Heart right ventricle (tissue), 16 donors: Measurements from ENCODE around the gene HMX3. TPM values are rescaled to one million over a fixed set of nuclear protein-coding genes. Genes with fewer than 3 reads are reported as not detected.
A peak's percentile ranks its signal among the peaks of the same experiment; 100 is the strongest.

Source experiments
- ATAC-seq, 8 donors: fragments of 200-7000 bp; cut with Tn5 transposase; one replicate each; pipeline ENCODE4 v1.9.1; 2020; ENCODE audit warnings: mild to moderate bottlenecking in 8 of 8, moderate library complexity in 8 of 8, moderate number of reproducible peaks in 1 of 8
- DNase-seq, 2 donors: peaks; one replicate each; pipeline ENCODE4 v3.0.0-alpha.2; 2020
- H3K27ac ChIP-seq, 10 donors: fragments of 200-600 bp; sonication (generic) in 2 of 10; one replicate each; pipeline versions ENCODE4 v1.5.0 to v1.8.0; 2020 to 2022; ENCODE audit warnings: mild to moderate bottlenecking in 3 of 10
- H3K27me3 ChIP-seq, 7 donors: fragments of 200-600 bp; one replicate each; pipeline ENCODE4 v1.8.0; 2021 to 2022; ENCODE audit warnings: mild to moderate bottlenecking in 2 of 7
- H3K36me3 ChIP-seq, 9 donors: fragments of 200-600 bp; sonication (generic) in 1 of 9; one replicate each; pipeline versions ENCODE4 v1.5.0 to v1.8.0; 2020 to 2022; ENCODE audit warnings: mild to moderate bottlenecking in 2 of 9
- H3K4me1 ChIP-seq, 9 donors: fragments of 200-600 bp; sonication (generic) in 1 of 9; one replicate each; pipeline versions ENCODE4 v1.5.0 to v1.8.0; 2020 to 2022; ENCODE audit warnings: mild to moderate bottlenecking in 4 of 9
- H3K4me3 ChIP-seq, 10 donors: fragments of 200-600 bp; sonication (generic) in 2 of 10; one replicate each; pipeline versions ENCODE4 v1.5.0 to v1.8.0; 2020 to 2022; ENCODE audit warnings: mild to moderate bottlenecking in 7 of 10, moderate library complexity in 2 of 10
- H3K9me3 ChIP-seq, 11 donors: fragments of 200-600 bp in 10 of 11; sonication (generic) in 2 of 11; one replicate each; pipeline versions ENCODE4 v1.5.0 to v1.8.0; 2013 to 2022; ENCODE audit warnings: mild to moderate bottlenecking in 2 of 11, control low read depth in 1 of 11, moderate library complexity in 1 of 11
- CTCF ChIP-seq, 9 donors: fragments of 200-600 bp; sonication (generic) in 2 of 9; IDR thresholded peaks; one replicate each; pipeline versions ENCODE4 v1.5.0 to v1.8.0; 2021 to 2022; ENCODE audit warnings: antibody characterized with exemption in 9 of 9, mild to moderate bottlenecking in 5 of 9, moderate library complexity in 1 of 9
- WGBS, 2 donors: extraction: QIAGEN DNeasy Blood & Tissue Kit; methylation state at CpG; one replicate each; pipeline ENCODE4 v1.1.7; 2013; ENCODE audit warnings: inconsistent platforms in 1 of 2; 5-methylcytosine and 5-hydroxymethylcytosine counted together
- intact Hi-C, 10 donors: fragments of 100-400 bp; cut with DNase I; formaldehyde crosslinking; loops; one replicate each; pipeline versions ENCODE4 v1.11.1 to v1.14.2; 2022
- long read RNA-seq, 3 donors: library from polyadenylated mRNA; unstranded; transcript quantifications; one replicate each; pipeline ENCODE4 v2.0.0, GENCODE V29; 2020 to 2021
- polyA plus RNA-seq, 2 donors: library from polyadenylated mRNA; stranded (reverse); fragments of 200-250 nt; gene quantifications; one replicate each; pipeline ENCODE4 v1.2.3, GENCODE V29; 2013
- total RNA-seq, 10 donors: library from RNA; stranded (reverse); fragmentation: NEBNext Ultra II Directional in 3 of 10; extraction: Animal tissue kit (Norgen Biotek cat#: 25700) in 3 of 10; gene quantifications; one replicate each; pipeline versions ENCODE4 v1.2.1 to v1.2.4, GENCODE V29; 2021 to 2023
- donor health status: Arrhythmogenic right ventricular cardiomyopathy.
- donor health status: ischemic (EF 13 %, LVEDD 7.1; RV severe dilation, severe dysfunction).
- donor health status: healthy with polysubstance abuse.
- donor health status: DM: no; HTN: yes; CAD: no.
- donor health status: DM: no; HTN: no; CAD: no.
- donor health status: ischemic (EF 25% LVEDD 6.9; RV normal size, moderate dysfunction).
- donor health status: ischemic (EF 25% LVEDD 5.7; RV mildly dilated, moderate dysfunction).
- donor health status: healthy.
- donor health status: DM: yes; HTN: yes; CAD: no.
- donor health status: Ischemic cardiomyopathy.
- donor health status: ischemic (EF 35%, LVEDD 5.7; RV mildly dilated, moderate dysfunction).
- donor health status: nonischemic (EF 11% LVEDD 7.7; RV severe dilation, severe dysfunction).
- donor health status: DM: yes; HTN: yes; CAD: no.
- donor health status: PGD.
- donor health status: ischemic (EF 29% LVEDD 5.4; RV normal size, mild dysfunction).
- donor health status: nonischemic (EF 23%, LVEDD 6.1; RV moderate dilation, normal function).

The HMX3 gene
- total RNA-seq = not detected
- not detected for polyA plus RNA-seq
- long read RNA-seq, donor 1 = 0 reads
- long read RNA-seq, donor 2 = 0 reads
- long read RNA-seq, donor 3 = 0 reads

- DNase-seq (no peak), ATAC-seq (peak in 1 of 8 donors; percentile 8)
- H3K27ac ChIP-seq = no peak within 1 kb of the TSS
- H3K9me3 ChIP-seq = no peaks in the 10 kb centered on the region
- H3K4me1 ChIP-seq = peaks cover 29 to 70% (median 61%) of the 10 kb centered on the region in 9 donors
- intact Hi-C loops = loop anchor here in 3 of 10 donors (10.0 kb wide), 2 partner anchors 249 to 829 kb away; no protein-coding TSS in a partner anchor
- WGBS, 2 donors = 1% methylated on average over 63 to 76 of the region's 76 CpGs
- peak within 1 kb of the TSS; percentile 24 to 51 (median 42) for H3K4me3 ChIP-seq
- H3K27me3 ChIP-seq = peaks cover 88 to 100% (median 100%) of the 10 kb centered on the region in 7 donors
- H3K36me3 ChIP-seq = no peaks in the 10 kb centered on the region
- no peak for TF ChIP-seq CTCF (IDR thresholded peaks at IDR 0.05)
These were observed at the start of gene HMX3 for GRCh38 chr10:123135415-123136141. Gene HMX3, plus strand, starts transcription at chr10:123135970. Its CDS starts 81 bp downstream, at chr10:123136051.

- Histone ChIP-seq H3K4me1 (no peaks in the 10 kb centered on the region), H3K9me3 (no peaks in the 10 kb centered on the region), H3K36me3 (no peaks in the 10 kb centered on the region), H3K4me3 (no peak overlapping the region), H3K27me3 (peaks cover 0 to 10% (median 6%) of the 10 kb centered on the region in 7 donors), H3K27ac (no peak overlapping the region)
- 84 to 85% methylated on average over 7 of the region's 7 CpGs for WGBS, 2 donors
- DNase-seq (no peak), ATAC-seq (no peak)
- TF ChIP-seq CTCF (IDR thresholded peaks at IDR 0.05) = no peak
- intact Hi-C loops = no loop called here
These were observed 49.5 kb upstream of the HMX3 start for GRCh38 chr10:123086281-123086680.

- DNase-seq (no peak), ATAC-seq (no peak)
- no peaks in the 10 kb centered on the region for H3K4me1 ChIP-seq
- H3K27me3 ChIP-seq = peaks cover 0 to 11% (median 6%) of the 10 kb centered on the region in 7 donors
- intact Hi-C loops = no loop called here
- no peak overlapping the region for H3K27ac ChIP-seq
- H3K9me3 ChIP-seq = no peaks in the 10 kb centered on the region
- no peak overlapping the region for H3K4me3 ChIP-seq
- 86 to 87% methylated on average over 4 of the region's 4 CpGs for WGBS, 2 donors
- no peak for TF ChIP-seq CTCF (IDR thresholded peaks at IDR 0.05)
- no peaks in the 10 kb centered on the region for H3K36me3 ChIP-seq
These were observed 48.4 kb upstream of the HMX3 start for GRCh38 chr10:123087348-123087747.

GRCh38 chr10:123087786-123088185 lies 48.0 kb upstream of the HMX3 start:
- H3K27ac ChIP-seq = no peak overlapping the region
- H3K36me3 ChIP-seq = no peaks in the 10 kb centered on the region
- no peak for DNase-seq

More at GRCh38 chr10:123087786-123088185, 48.0 kb upstream of the HMX3 start:
- peaks cover 0 to 13% (median 2%) of the 10 kb centered on the region in 7 donors for H3K27me3 ChIP-seq
- TF ChIP-seq CTCF (IDR thresholded peaks at IDR 0.05) = no peak
- no peaks in the 10 kb centered on the region for H3K4me1 ChIP-seq
- WGBS, 2 donors = 54 to 63% methylated on average over 3 of the region's 3 CpGs
- no peak for ATAC-seq
- intact Hi-C loops = no loop called here
- no peak overlapping the region for H3K4me3 ChIP-seq
- no peaks in the 10 kb centered on the region for H3K9me3 ChIP-seq
